ENCODE measurements around the gene RAP1GAP2. TPM values are rescaled to one million over a fixed set of nuclear protein-coding genes. Genes with fewer than 3 reads are reported as not detected.
"Not testable (repeated sequence)": the region's sequence is repeated elsewhere in the genome, so short reads cannot be mapped to it uniquely, and the experiment has no call there.

RAP1GAP2 gene
- polyA plus RNA-seq, 3 donors: 1.5 to 48.4 (median 6.1) TPM

- Histone ChIP-seq H3K27me3 (ENCODE audit: control insufficient read depth in 2 of 2, insufficient read depth in 2 of 2, low read length in 2 of 2) (no peaks in the 10 kb centered on the region), H3K4me3 (replicated peaks in 1 of 3; ENCODE audit: low read depth in 2 of 3, low read length in 3 of 3) (peak overlapping the region in 1 of 3 experiments; percentile 99), H3K9ac (ENCODE audit: insufficient read depth, low read length, poor library complexity, severe bottlenecking) (no peak overlapping the region), H4K20me1 (ENCODE audit: insufficient read depth, low read length) (no peaks in the 10 kb centered on the region), H3K9me3 (replicated peaks in 1 of 2; ENCODE audit: control insufficient read depth in 1 of 2, insufficient read depth in 1 of 2, low read length in 2 of 2) (no peaks in the 10 kb centered on the region), H3K4me2 (replicated peaks; ENCODE audit: extremely low read depth, low read length, poor library complexity, severe bottlenecking) (peak overlapping the region; percentile 99), H3K36me3 (replicated peaks in 1 of 2; ENCODE audit: control insufficient read depth in 1 of 2, insufficient read depth in 2 of 2, low read length in 2 of 2) (no peaks in the 10 kb centered on the region), H2AFZ (ENCODE audit: insufficient read depth, low read depth, low read length, poor library complexity, severe bottlenecking) (peak overlapping the region; percentile 100), H3K79me2 (ENCODE audit: insufficient read depth, low read length) (no peaks in the 10 kb centered on the region), H3K27ac (ENCODE audit: low read depth in 1 of 2, low read length in 2 of 2) (no peak overlapping the region), H3K4me1 (ENCODE audit: control insufficient read depth in 1 of 2, insufficient read depth in 2 of 2, low read length in 2 of 2) (peaks cover 11 to 12% of the 10 kb centered on the region in 2 donors)
- peak overlapping the region in 1 of 7 donors; percentile 70 for H3K27ac Mint-ChIP-seq
- H3K27me3 Mint-ChIP-seq (ENCODE audit: low read depth in 3 of 3): peaks cover 0 to 2% (median 0%) of the 10 kb centered on the region in 3 donors
- no peaks in the 10 kb centered on the region for H3K36me3 Mint-ChIP-seq
- H3K4me3 Mint-ChIP-seq: peak overlapping the region; percentile 88 to 93
- 94% methylated on average over 5 of the region's 8 CpGs for WGBS (ENCODE audit: insufficient coverage)
- TF ChIP-seq CTCF (IDR thresholded peaks at IDR 0.05): no peak
- H3K4me1 Mint-ChIP-seq: peaks cover 3% of the 10 kb centered on the region
- DNase-seq: peak in 1 of 3 donors; percentile 7
- no peaks in the 10 kb centered on the region for H3K9me3 Mint-ChIP-seq
- intact Hi-C loops (cut with micrococcal nuclease): loop anchor here in 1 of 2 donors (5.0 to 10.0 kb wide), 2 partner anchors 585 to 798 kb away; partner anchors contain the start of genes CTNS, NCBP3 and SHPK
Measured at GRCh38 chr17:3049705-3050295, 253.6 kb downstream of the RAP1GAP2 start.

- H3K36me3 Mint-ChIP-seq; H3K9me3 ChIP-seq (replicated peaks in 1 of 2; ENCODE audit: control insufficient read depth in 1 of 2, insufficient read depth in 1 of 2, low read length in 2 of 2); H2AFZ ChIP-seq (ENCODE audit: insufficient read depth, low read depth, low read length, poor library complexity, severe bottlenecking); H3K4me2 ChIP-seq (replicated peaks; ENCODE audit: extremely low read depth, low read length, poor library complexity, severe bottlenecking); H3K27ac ChIP-seq (ENCODE audit: low read depth in 1 of 2, low read length in 2 of 2); H3K4me1 ChIP-seq (ENCODE audit: control insufficient read depth in 1 of 2, insufficient read depth in 2 of 2, low read length in 2 of 2); H3K27ac Mint-ChIP-seq; H3K79me2 ChIP-seq (ENCODE audit: insufficient read depth, low read length); H3K9me3 Mint-ChIP-seq; intact Hi-C loops (cut with micrococcal nuclease); H3K27me3 Mint-ChIP-seq (ENCODE audit: low read depth in 3 of 3); H3K27me3 ChIP-seq (ENCODE audit: control insufficient read depth in 2 of 2, insufficient read depth in 2 of 2, low read length in 2 of 2); H3K4me1 Mint-ChIP-seq; H3K36me3 ChIP-seq (replicated peaks in 1 of 2; ENCODE audit: control insufficient read depth in 1 of 2, insufficient read depth in 2 of 2, low read length in 2 of 2); H3K4me3 ChIP-seq (replicated peaks in 1 of 3; ENCODE audit: low read depth in 2 of 3, low read length in 3 of 3); DNase-seq; H3K9ac ChIP-seq (ENCODE audit: insufficient read depth, low read length, poor library complexity, severe bottlenecking); H4K20me1 ChIP-seq (ENCODE audit: insufficient read depth, low read length); H3K4me3 Mint-ChIP-seq: not testable (repeated sequence)
- WGBS (ENCODE audit: insufficient coverage): no CpG with 5 or more reads among the region's 2 CpGs
Measured at GRCh38 chr17:3054868-3055267, 258.6 kb downstream of the RAP1GAP2 start.

GRCh38 chr17:3062824-3063377 lies 266.7 kb downstream of the RAP1GAP2 start:
- H3K4me1 Mint-ChIP-seq; intact Hi-C loops (cut with micrococcal nuclease); H3K27ac ChIP-seq (ENCODE audit: low read depth in 1 of 2, low read length in 2 of 2): not testable (repeated sequence)

GRCh38 chr17:3063507-3063906 lies 267.3 kb downstream of the RAP1GAP2 start, which contains the start of gene OR1D5:
OR1D5 (minus strand) TSS chr17:3063607; CDS start chr17:3063607, 0 bp downstream.
- no CpG with 5 or more reads among the region's 2 CpGs for WGBS (ENCODE audit: insufficient coverage)
- H2AFZ ChIP-seq (ENCODE audit: insufficient read depth, low read depth, low read length, poor library complexity, severe bottlenecking); H3K27me3 ChIP-seq (ENCODE audit: control insufficient read depth in 2 of 2, insufficient read depth in 2 of 2, low read length in 2 of 2); H3K79me2 ChIP-seq (ENCODE audit: insufficient read depth, low read length); H3K9me3 ChIP-seq (replicated peaks in 1 of 2; ENCODE audit: control insufficient read depth in 1 of 2, insufficient read depth in 1 of 2, low read length in 2 of 2); H3K4me3 Mint-ChIP-seq; H3K4me1 Mint-ChIP-seq; DNase-seq; H3K36me3 ChIP-seq (replicated peaks in 1 of 2; ENCODE audit: control insufficient read depth in 1 of 2, insufficient read depth in 2 of 2, low read length in 2 of 2); H3K27ac ChIP-seq (ENCODE audit: low read depth in 1 of 2, low read length in 2 of 2); H3K4me2 ChIP-seq (replicated peaks; ENCODE audit: extremely low read depth, low read length, poor library complexity, severe bottlenecking); intact Hi-C loops (cut with micrococcal nuclease); H3K9ac ChIP-seq (ENCODE audit: insufficient read depth, low read length, poor library complexity, severe bottlenecking); H3K27me3 Mint-ChIP-seq (ENCODE audit: low read depth in 3 of 3); H3K36me3 Mint-ChIP-seq; H3K4me3 ChIP-seq (replicated peaks in 1 of 3; ENCODE audit: low read depth in 2 of 3, low read length in 3 of 3); H4K20me1 ChIP-seq (ENCODE audit: insufficient read depth, low read length); H3K4me1 ChIP-seq (ENCODE audit: control insufficient read depth in 1 of 2, insufficient read depth in 2 of 2, low read length in 2 of 2); H3K9me3 Mint-ChIP-seq: not testable (repeated sequence)
- peak within 1 kb of the TSS in 1 of 7 donors; percentile 68 for H3K27ac Mint-ChIP-seq

More at GRCh38 chr17:3062824-3063377, 266.7 kb downstream of the RAP1GAP2 start:
- H3K9me3 Mint-ChIP-seq; H3K9ac ChIP-seq (ENCODE audit: insufficient read depth, low read length, poor library complexity, severe bottlenecking); H3K4me3 ChIP-seq (replicated peaks in 1 of 3; ENCODE audit: low read depth in 2 of 3, low read length in 3 of 3); H3K9me3 ChIP-seq (replicated peaks in 1 of 2; ENCODE audit: control insufficient read depth in 1 of 2, insufficient read depth in 1 of 2, low read length in 2 of 2); H4K20me1 ChIP-seq (ENCODE audit: insufficient read depth, low read length); H2AFZ ChIP-seq (ENCODE audit: insufficient read depth, low read depth, low read length, poor library complexity, severe bottlenecking); H3K4me2 ChIP-seq (replicated peaks; ENCODE audit: extremely low read depth, low read length, poor library complexity, severe bottlenecking); H3K4me3 Mint-ChIP-seq; DNase-seq; H3K79me2 ChIP-seq (ENCODE audit: insufficient read depth, low read length); H3K27me3 ChIP-seq (ENCODE audit: control insufficient read depth in 2 of 2, insufficient read depth in 2 of 2, low read length in 2 of 2); H3K4me1 ChIP-seq (ENCODE audit: control insufficient read depth in 1 of 2, insufficient read depth in 2 of 2, low read length in 2 of 2); H3K27me3 Mint-ChIP-seq (ENCODE audit: low read depth in 3 of 3); H3K36me3 Mint-ChIP-seq; H3K36me3 ChIP-seq (replicated peaks in 1 of 2; ENCODE audit: control insufficient read depth in 1 of 2, insufficient read depth in 2 of 2, low read length in 2 of 2): not testable (repeated sequence)
- 80% methylated on average over 1 of the region's 8 CpGs for WGBS (ENCODE audit: insufficient coverage)
- H3K27ac Mint-ChIP-seq: peak overlapping the region in 1 of 7 donors; percentile 68

Measured in CD14-positive monocyte (primary cell).